ENCODE data around the gene C10orf95. TPM values are rescaled to one million over a fixed set of nuclear protein-coding genes. Genes with fewer than 3 reads are reported as not detected.

Gene C10orf95
- total and polyA plus RNA-seq, 2 donors (not counting 1 experiment from before 2014, with no cell fraction given) = 0.32 to 0.63 TPM

- peak; percentile 19 for ATAC-seq (ENCODE audit: low read depth)
Measured at GRCh38 chr10:102422545-102423129, 28.7 kb downstream of the C10orf95 start.

More at GRCh38 chr10:102422545-102423129, 28.7 kb downstream of the C10orf95 start:
- Histone ChIP-seq H3K27me3 (replicated peaks in 1 of 4; ENCODE audit: control extremely low read depth in 1 of 4, control insufficient read depth in 3 of 4, insufficient read depth in 4 of 4, low read length in 3 of 4) (peaks cover 0 to 17% (median 11%) of the 10 kb centered on the region in 4 experiments), H3K4me3 (ENCODE audit: control extremely low read depth in 1 of 5, extremely low read depth in 1 of 5, insufficient read depth in 1 of 5, low read depth in 2 of 5, low read length in 4 of 5) (peak overlapping the region in 4 of 5 experiments; percentile 79 to 92 (median 90)), H4K20me1 (ENCODE audit: control insufficient read depth, insufficient read depth, low read length, poor library complexity, severe bottlenecking) (peaks cover 17% of the 10 kb centered on the region), H3K4me1 (ENCODE audit: control insufficient read depth in 2 of 2, insufficient read depth in 2 of 2, low read length in 2 of 2) (peaks cover 32 to 34% of the 10 kb centered on the region in 2 donors), H3K9ac (ENCODE audit: low read length) (peak overlapping the region; percentile 77), H3K9me3 (ENCODE audit: control extremely low read depth in 1 of 3, control insufficient read depth in 2 of 3, insufficient read depth in 1 of 3, low read length in 2 of 3) (peaks cover 0 to 9% (median 0%) of the 10 kb centered on the region in 3 donors), H3K27ac (ENCODE audit: low read length in 2 of 2) (peak overlapping the region; percentile 16 to 39), H2AFZ (ENCODE audit: insufficient read depth, low read depth, low read length, poor library complexity, severe bottlenecking) (peak overlapping the region; percentile 94), H3K4me2 (replicated peaks; ENCODE audit: low read depth, low read length, poor library complexity, severe bottlenecking) (peak overlapping the region; percentile 90), H3K36me3 (replicated peaks in 1 of 2; ENCODE audit: control extremely low read depth in 1 of 2, control insufficient read depth in 1 of 2, extremely low read depth in 1 of 2, insufficient read depth in 2 of 2, low read length in 1 of 2) (peaks cover 0 to 14% of the 10 kb centered on the region in 2 experiments), H3K79me2 (ENCODE audit: control insufficient read depth, insufficient read depth, low read length) (no peaks in the 10 kb centered on the region)
- Mint-ChIP-seq H3K27ac (peak overlapping the region; percentile 77), H3K9me3 (ENCODE audit: insufficient read depth) (no peaks in the 10 kb centered on the region), H3K4me1 (peaks cover 38% of the 10 kb centered on the region), H3K27me3 (peaks cover 7% of the 10 kb centered on the region), H3K4me3 (peak overlapping the region; percentile 99)
- TF ChIP-seq EZH2 (IDR thresholded peaks at IDR 0.05; ENCODE audit: borderline replicate concordance, insufficient read depth, low read depth, low read length, poor library complexity, severe bottlenecking) (no peak), CTCF (IDR thresholded peaks at IDR 0.05) (peak; percentile 67)
- ChIA-PET CTCF (interaction anchor here (0.7 to 6.1 kb wide), 16 partner anchors 9 to 253 kb away, joined by 3 to 108 read pairs (median 8); partner anchors contain the start of genes C10orf95, CUEDC2 and NFKB2), POLR2A (interaction anchor here (0.6 to 5.2 kb wide), 6 partner anchors 9 to 304 kb away, joined by 3 to 38 read pairs (median 12); partner anchors contain the start of genes C10orf95, CUEDC2 and NFKB2)
- intact Hi-C loops (cut with micrococcal nuclease) = loop anchor here (5.0 kb wide), 1 partner anchor 290 kb away; the partner anchor contains the start of gene PPRC1
- DNase-seq = peak; percentile 74
- WGBS (ENCODE audit: insufficient coverage) = 15% methylated on average over 28 of the region's 28 CpGs

Data from B cell (primary cell).